ENCODE results near the gene KATNIP. TPM values are rescaled to one million over a fixed set of nuclear protein-coding genes. Genes with fewer than 3 reads are reported as not detected.

The KATNIP gene
- total RNA-seq, 1 experiment from 2014 or later: 19.0 TPM

DNA sequence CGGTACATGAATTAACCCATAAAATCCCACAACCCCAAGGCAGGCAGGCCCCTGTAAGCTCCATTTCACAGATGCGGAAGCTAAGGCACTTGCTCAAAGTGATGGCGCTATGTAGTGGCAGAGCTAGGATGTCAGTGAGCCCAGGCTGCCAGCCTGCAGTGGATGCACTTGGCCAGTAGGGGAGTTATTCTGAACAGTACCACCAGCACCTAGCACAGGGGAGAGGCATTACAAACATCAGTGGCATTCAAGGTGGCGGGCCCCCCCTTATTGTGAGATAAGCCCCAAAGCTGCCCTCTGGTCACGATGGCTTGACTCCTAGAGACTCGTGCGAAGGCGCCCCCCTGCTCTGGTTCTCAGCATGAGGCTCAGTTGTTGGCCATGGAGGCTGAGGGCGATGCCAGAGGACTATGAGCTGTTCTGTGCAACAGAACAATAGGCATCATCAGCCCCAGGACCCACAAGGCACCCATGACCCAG lies 34.0 kb upstream of the KATNIP start:
- TF ChIP-seq CTCF (conservative IDR thresholded peaks at IDR 0.05; ENCODE audit: low read depth, low read length) (peak; percentile 64), EZH2 (IDR thresholded peaks at IDR 0.05; ENCODE audit: low read length, unreplicated experiment) (no peak), EZH2phosphoT487 (IDR thresholded peaks at IDR 0.05; ENCODE audit: borderline replicate concordance, low read length) (no peak)
- BruUV-seq (replicated peaks): no TSS peak

DNA sequence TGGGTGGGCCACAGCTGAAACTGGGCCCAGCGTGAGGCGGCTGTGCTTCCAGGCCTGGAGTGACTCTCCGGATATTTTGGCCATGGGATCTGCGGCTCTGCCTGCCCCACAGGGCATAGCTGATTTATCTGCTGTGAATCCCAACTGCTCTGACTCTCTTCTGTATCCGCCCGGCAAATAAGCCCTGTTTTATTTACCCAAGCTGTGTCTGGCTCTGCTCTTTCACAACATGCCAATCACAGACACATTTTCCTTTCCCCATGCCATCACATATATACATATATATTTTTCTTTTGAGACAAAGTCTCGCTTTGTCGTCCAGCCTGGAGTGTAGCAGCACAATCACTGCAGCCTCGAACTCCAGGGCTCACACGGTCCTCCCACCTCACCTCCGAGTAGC lies 33.6 kb upstream of the KATNIP start:
- Histone ChIP-seq H3K9me3 (ENCODE audit: low read length) (no peaks in the 10 kb centered on the region), H4K20me1 (ENCODE audit: low read length) (no peaks in the 10 kb centered on the region), H3K27me3 (ENCODE audit: low read length) (no peaks in the 10 kb centered on the region), H3K4me1 (ENCODE audit: insufficient read depth, low read length) (no peaks in the 10 kb centered on the region), H3K9me2 (replicated peaks; ENCODE audit: low read length) (no peaks in the 10 kb centered on the region), H2AFZ (ENCODE audit: low read length) (no peak overlapping the region), H3K79me2 (ENCODE audit: low read length) (no peaks in the 10 kb centered on the region), H3F3A (ENCODE audit: low read length, unreplicated experiment) (no peaks in the 10 kb centered on the region), H3K36me3 (ENCODE audit: low read depth, low read length) (no peaks in the 10 kb centered on the region; the same call in 1 of the 2 replicates), H3K27ac (ENCODE audit: low read length) (no peak overlapping the region), H3K4me2 (ENCODE audit: low read length) (no peak overlapping the region), H3K9ac (ENCODE audit: low read length) (no peak overlapping the region), H3K4me3 (ENCODE audit: low read length) (no peak overlapping the region)
- CTCF ChIA-PET: interaction anchor here (0.6 kb wide), 1 partner anchor 252 kb away, joined by 4 read pairs; no protein-coding TSS in a partner anchor
- ATAC-seq: no peak
- POLR2A ChIA-PET (ENCODE audit: unreplicated experiment): no interaction called here
- BruUV-seq (replicated peaks): no TSS peak
- TF ChIP-seq EZH2 (IDR thresholded peaks at IDR 0.05; ENCODE audit: low read length, unreplicated experiment) (no peak), EZH2phosphoT487 (IDR thresholded peaks at IDR 0.05; ENCODE audit: borderline replicate concordance, low read length) (no peak), CTCF (conservative IDR thresholded peaks at IDR 0.05; ENCODE audit: low read depth, low read length) (no peak)
- intact Hi-C loops (cut with micrococcal nuclease): no loop called here
- no peak for DNase-seq

More for the DNA sequence above, 34.0 kb upstream of the KATNIP start:
- no peaks in the 10 kb centered on the region for H3K27me3 ChIP-seq (ENCODE audit: low read length)
- H3K27ac ChIP-seq (ENCODE audit: low read length): no peak overlapping the region
- intact Hi-C loops (cut with micrococcal nuclease): no loop called here
- no peak overlapping the region for H3K4me2 ChIP-seq (ENCODE audit: low read length)
- H3K36me3 ChIP-seq (ENCODE audit: low read depth, low read length): no peaks in the 10 kb centered on the region; the same call in 1 of the 2 replicates
- ATAC-seq (peak; percentile 56), DNase-seq (peak; percentile 45)
- no peak overlapping the region for H2AFZ ChIP-seq (ENCODE audit: low read length)
- no peaks in the 10 kb centered on the region for H3F3A ChIP-seq (ENCODE audit: low read length, unreplicated experiment)
- no peaks in the 10 kb centered on the region for H3K9me2 ChIP-seq (replicated peaks; ENCODE audit: low read length)
- no peaks in the 10 kb centered on the region for H3K79me2 ChIP-seq (ENCODE audit: low read length)
- ChIA-PET CTCF (interaction anchor here (0.6 kb wide), 1 partner anchor 253 kb away, joined by 4 read pairs; no protein-coding TSS in a partner anchor), POLR2A (ENCODE audit: unreplicated experiment) (no interaction called here)
- no peak overlapping the region for H3K4me3 ChIP-seq (ENCODE audit: low read length)
- H3K9me3 ChIP-seq (ENCODE audit: low read length): no peaks in the 10 kb centered on the region
- no peaks in the 10 kb centered on the region for H3K4me1 ChIP-seq (ENCODE audit: insufficient read depth, low read length)
- no peak overlapping the region for H3K9ac ChIP-seq (ENCODE audit: low read length)
- H4K20me1 ChIP-seq (ENCODE audit: low read length): no peaks in the 10 kb centered on the region

DNA sequence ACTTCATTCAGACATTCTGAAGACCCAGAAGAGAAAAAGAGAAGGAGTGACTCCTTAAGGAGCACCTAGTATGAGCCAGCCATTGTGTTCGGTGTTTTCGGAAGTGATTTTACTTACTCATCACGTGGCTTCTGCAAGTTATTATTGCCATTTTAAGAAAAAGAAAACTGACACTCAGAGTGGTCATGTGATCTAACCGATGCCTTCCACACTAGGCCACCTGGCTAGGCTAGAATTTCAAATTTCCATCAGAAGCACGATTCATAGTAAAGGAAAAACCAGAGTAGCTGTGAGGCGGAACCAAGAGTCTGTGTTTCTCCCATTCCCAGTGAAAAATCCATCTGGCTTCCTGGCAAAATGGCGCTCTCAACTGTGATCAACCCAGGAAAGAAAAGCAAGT lies 32.3 kb upstream of the KATNIP start:
- no peak overlapping the region for H3K9ac ChIP-seq (ENCODE audit: low read length)
- POLR2A ChIA-PET (ENCODE audit: unreplicated experiment): no interaction called here
- no peak overlapping the region for H2AFZ ChIP-seq (ENCODE audit: low read length)
- CTCF ChIA-PET: no interaction called here
- peaks cover 5% of the 10 kb centered on the region; the same call in 1 of the 2 replicates for H3K36me3 ChIP-seq (ENCODE audit: low read depth, low read length)
- H4K20me1 ChIP-seq (ENCODE audit: low read length): no peaks in the 10 kb centered on the region
- TF ChIP-seq EZH2phosphoT487 (IDR thresholded peaks at IDR 0.05; ENCODE audit: borderline replicate concordance, low read length) (no peak), CTCF (conservative IDR thresholded peaks at IDR 0.05; ENCODE audit: low read depth, low read length) (no peak), EZH2 (IDR thresholded peaks at IDR 0.05; ENCODE audit: low read length, unreplicated experiment) (no peak)
- intact Hi-C loops (cut with micrococcal nuclease): no loop called here
- H3K27ac ChIP-seq (ENCODE audit: low read length): no peak overlapping the region
- ATAC-seq (no peak), DNase-seq (no peak)
- H3K27me3 ChIP-seq (ENCODE audit: low read length): no peaks in the 10 kb centered on the region
- no peak overlapping the region for H3K4me3 ChIP-seq (ENCODE audit: low read length)
- no peaks in the 10 kb centered on the region for H3K79me2 ChIP-seq (ENCODE audit: low read length)
- H3K9me2 ChIP-seq (replicated peaks; ENCODE audit: low read length): no peaks in the 10 kb centered on the region
- no TSS peak for BruUV-seq (replicated peaks)
- H3K4me1 ChIP-seq (ENCODE audit: insufficient read depth, low read length): no peaks in the 10 kb centered on the region
- no peaks in the 10 kb centered on the region for H3K9me3 ChIP-seq (ENCODE audit: low read length)
- no peak overlapping the region for H3K4me2 ChIP-seq (ENCODE audit: low read length)
- no peaks in the 10 kb centered on the region for H3F3A ChIP-seq (ENCODE audit: low read length, unreplicated experiment)
